Esophagus mucosa (tissue), 1 donor: ENCODE data around the gene LSAMP. TPM values are rescaled to one million over a fixed set of nuclear protein-coding genes. Genes with fewer than 3 reads are reported as not detected.

Experiments used
- ATAC-seq: fragments of 200-7000 bp; cut with Tn5 transposase; one replicate; pipeline ENCODE4 v1.9.1; 2020
- total RNA-seq: library from RNA; stranded (reverse); gene quantifications from one replicate; pipeline ENCODE4 v1.2.4, GENCODE V29; 2023
- donor health status: DM: yes; HTN: yes; CAD: no.

LSAMP gene
- total RNA-seq, 1 donor from 2014 or later: 0.28 TPM

- ATAC-seq: no peak
Observed at GRCh38 chr3:116350119-116350733, 95.1 kb downstream of the LSAMP start.

DNA sequence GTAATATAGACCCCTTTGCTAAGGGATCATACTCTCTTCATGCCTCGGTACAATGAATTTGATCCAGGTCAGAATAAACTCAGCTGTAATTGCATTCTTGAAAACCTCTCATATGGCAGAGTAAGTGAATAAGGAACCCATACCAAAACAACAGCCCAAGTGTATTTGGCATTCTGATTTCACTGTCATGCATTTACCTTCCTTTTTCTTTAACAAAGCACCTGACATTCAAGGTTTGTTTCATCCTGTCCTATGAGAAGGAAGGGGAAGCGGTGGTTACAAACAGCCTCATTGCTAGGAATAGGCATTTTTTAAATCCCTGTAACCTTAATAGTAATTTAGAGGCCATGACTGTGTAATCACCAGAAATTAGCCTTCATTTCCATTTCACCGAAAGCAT is 97.1 kb downstream of the LSAMP start:
- ATAC-seq: no peak

GRCh38 chr3:116342499-116342898 is 102.8 kb downstream of the LSAMP start:
- ATAC-seq: no peak

DNA sequence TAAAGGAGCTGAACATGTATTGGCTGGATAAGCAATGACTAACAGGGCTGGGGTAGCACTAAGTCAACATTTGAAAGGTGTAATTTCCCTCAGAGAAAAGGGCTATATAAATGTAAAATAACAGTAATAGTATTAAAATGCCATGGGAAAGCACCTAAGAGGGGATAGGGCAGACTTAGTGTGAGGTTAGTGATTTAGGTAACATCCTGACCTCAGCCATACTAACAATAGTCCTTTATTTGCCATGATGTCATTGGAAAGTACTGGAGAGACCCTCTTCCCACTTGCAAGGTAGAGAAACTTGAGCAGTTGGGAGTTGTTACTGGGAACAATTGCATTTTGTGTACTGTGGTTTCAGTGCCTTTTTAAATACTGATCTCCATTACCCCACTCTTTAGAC is 103.4 kb downstream of the LSAMP start:
- ATAC-seq: no peak

DNA sequence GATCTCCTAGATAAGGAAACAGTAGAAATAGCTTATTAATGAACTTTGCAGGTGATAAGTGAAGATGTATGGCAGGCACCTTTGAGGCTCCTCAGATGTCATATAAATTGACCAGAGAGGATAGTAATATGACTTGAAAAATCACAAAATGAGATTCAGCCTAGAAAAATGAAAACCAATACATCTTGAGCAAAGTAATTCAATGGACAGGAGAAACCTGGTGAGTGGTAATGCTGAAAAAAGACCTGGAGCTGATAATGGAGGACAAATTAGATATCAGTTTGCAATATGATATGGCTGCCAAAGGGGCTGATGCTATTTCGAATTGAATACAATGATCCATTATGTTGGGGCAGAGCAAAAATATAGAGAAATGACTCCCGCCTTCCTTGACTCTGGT is 103.9 kb downstream of the LSAMP start:
- no peak for ATAC-seq

- no peak for ATAC-seq
Observed at GRCh38 chr3:116340680-116341216, 104.5 kb downstream of the LSAMP start.

DNA sequence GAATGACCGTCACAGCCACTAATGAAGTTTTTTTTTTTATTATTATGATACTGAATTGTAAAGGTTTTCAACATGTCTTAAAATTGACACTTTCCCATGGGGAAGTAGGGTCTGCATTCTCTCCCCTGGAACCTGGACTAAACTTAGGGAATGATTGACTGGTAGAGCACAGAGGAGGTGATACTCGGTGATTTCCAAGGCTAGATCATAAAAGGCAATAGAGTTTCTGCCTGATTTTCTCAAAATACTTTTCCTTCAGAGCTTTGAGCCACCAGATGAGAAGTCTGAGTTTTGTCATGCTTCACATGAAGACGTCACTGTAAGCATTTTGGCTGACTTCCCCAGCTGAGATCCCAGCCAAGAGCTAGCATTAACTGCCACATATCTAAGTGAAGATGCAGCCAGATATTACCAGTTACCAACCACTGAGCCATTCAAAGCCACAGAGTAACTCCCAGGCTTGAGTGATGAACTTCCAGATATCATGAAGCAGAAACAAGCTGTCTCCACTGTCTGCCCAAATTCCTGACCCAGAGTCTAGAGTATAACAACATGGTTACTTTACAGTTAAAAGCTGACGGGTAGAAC is 105.8 kb downstream of the LSAMP start:
- ATAC-seq: no peak

DNA sequence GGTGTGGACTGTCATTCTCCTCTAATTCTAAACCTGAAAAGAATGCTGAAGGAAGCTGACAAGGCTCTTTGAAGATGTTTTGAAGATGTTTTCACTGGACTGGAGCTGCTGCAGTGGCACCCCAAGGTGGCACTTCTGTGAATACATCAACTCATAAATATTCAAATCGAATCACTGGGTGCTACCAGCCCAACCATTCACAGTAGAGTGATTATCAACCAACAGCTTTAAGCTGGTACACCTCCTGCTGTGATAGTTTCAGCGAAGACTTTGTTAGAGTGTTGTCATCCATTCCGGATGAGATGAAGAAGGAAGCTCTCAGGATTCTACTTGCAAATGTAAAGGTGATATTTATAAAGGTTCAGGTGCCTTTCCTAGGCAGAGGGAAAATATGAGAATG is 106.6 kb downstream of the LSAMP start:
- no peak for ATAC-seq

DNA sequence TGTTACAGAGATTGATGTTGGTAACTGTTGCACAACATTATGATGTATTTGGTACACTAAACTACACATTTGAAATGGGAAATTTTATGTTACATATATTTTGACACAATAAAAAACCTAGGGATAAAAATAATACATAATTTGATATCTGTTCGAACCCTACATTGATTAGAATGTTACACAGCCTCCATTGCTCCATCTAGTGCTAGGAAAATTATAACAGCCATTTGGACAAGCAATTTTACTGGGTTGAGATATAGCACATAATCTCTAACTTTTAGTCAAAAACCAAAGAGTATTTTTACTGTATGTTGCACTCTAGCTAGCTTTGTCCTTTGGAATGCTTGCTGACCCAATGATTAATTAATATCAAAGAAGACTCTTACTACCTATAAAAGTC is 108.1 kb downstream of the LSAMP start:
- no peak for ATAC-seq

GRCh38 chr3:116331380-116331779 is 113.9 kb downstream of the LSAMP start:
- no peak for ATAC-seq

GRCh38 chr3:116322750-116323375 is 122.4 kb downstream of the LSAMP start:
- no peak for ATAC-seq

DNA sequence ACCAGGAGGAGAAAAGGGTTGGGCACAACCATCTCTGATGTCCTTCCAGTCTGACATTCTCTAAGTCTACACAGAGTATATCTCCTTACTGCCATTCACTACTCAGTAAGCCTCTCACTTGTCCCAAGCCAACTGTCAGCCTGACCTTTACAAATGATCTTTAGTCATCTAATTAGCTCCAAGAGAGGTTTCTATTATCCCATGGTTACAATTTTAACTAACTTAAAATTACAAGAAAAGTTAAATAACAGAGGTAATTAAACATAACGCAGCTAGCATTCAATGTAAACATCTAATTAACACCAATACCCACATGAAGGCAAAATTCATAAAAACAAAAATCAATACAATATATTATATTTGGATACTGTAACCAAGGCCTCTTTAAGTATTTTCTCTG is 126.9 kb downstream of the LSAMP start:
- no peak for ATAC-seq

DNA sequence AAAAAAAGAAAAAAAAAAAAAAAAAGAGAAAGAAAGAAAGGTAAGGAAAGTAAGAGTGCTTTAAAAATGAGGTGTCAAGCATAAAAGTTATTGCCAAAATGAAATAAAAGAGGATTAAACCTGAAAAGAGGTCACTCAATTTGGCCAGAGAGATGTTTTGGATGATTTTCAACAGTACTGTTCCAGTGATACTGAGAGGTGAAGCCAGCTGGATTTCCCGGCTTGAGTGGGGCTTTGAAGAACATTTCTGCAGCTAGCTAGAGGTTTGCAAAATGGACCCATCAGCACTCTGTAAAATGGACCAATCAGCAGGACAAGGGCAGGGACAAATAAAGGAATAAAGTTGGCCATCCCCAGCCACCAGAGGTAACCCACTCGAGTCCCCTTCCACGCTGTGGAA is 128.5 kb downstream of the LSAMP start:
- no peak for ATAC-seq

GRCh38 chr3:116314476-116314875 is 130.8 kb downstream of the LSAMP start:
- ATAC-seq: no peak

DNA sequence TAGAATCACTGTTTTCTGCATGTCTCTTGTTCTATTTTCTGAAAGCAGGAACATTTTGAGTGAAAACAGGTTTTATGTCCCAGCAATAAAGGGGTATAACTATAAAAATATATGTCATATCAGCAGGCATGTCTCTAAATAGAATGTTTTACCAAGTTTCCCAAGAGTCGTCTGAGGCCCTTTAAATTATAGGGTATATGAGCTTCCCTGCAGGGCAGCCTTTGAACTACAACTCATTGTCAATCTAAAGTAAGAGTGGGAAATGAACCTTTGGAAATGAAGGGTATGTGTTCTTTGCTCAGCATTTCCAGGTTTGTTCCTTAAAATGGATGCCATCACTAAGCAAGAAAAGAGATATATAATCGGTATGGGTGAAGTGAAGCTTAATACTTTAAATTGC is 138.6 kb downstream of the LSAMP start:
- no peak for ATAC-seq

- no peak for ATAC-seq
Observed at GRCh38 chr3:116306149-116306548, 139.1 kb downstream of the LSAMP start.

DNA sequence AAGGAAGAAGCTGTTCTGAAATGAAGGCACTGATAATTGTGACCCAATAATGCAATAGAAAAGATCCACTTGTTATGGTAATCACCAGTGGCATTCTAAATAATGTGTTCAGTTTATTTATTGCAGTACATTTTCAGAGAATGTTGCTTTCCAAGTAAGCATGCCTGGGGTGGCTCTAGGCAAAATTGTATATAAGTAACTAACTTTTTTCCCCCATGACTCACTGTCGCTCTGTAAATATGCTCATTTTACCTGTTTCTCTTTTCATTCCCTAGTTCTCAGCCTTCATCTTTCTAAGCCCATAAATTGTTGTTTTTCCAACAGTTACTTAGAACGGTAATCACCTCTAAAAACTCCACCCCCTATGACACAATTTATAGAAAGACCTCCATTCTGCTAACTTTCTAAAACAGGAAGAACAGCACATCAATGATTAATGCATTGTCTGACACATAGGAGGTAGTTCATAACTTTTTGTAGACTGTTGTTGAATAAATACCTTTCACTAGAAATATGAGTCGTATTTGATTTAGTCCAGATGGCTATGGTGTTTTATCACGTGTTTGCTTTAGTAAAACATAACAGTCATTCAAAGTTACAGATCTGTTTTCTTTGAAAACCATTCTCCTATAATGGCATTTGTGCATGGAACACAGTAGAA is 143.1 kb downstream of the LSAMP start:
- no peak for ATAC-seq

DNA sequence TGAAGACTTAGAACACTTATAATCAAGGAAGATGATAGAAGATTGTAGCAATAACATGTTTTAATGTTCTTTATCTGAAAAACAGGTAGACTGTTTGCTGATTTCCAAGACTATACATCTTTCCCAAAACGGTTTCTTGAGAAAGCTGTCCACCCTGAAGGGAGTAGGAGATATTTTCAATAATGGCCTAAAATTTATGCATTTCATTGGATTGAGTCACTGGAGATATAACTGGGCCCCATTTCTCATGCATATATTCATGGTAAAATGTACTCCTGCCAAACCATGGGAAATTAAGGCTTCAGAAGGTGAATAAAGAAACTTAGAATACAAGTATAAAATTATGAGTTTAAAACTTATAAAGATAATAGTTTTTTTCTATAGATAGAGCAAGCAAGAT is 143.9 kb downstream of the LSAMP start:
- ATAC-seq: no peak

DNA sequence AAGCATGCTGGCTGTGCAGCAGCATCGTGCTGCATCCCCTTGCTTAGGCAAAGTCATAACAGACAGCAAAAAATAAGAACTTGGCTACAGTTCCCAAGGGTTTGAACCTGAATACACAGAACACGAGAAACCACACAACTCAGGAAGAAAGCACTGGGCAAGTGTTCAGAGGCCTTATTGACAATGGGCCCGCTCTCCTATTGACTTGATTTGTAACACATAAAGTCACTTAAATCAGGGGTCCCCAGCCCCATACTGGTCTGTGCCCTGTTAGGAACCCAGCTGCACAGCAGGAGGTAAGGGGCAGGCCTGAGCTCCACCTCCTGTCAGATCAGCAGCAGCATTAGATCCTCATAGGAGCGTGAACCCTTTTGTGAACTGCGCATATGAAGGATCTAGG is 145.1 kb downstream of the LSAMP start:
- no peak for ATAC-seq

DNA sequence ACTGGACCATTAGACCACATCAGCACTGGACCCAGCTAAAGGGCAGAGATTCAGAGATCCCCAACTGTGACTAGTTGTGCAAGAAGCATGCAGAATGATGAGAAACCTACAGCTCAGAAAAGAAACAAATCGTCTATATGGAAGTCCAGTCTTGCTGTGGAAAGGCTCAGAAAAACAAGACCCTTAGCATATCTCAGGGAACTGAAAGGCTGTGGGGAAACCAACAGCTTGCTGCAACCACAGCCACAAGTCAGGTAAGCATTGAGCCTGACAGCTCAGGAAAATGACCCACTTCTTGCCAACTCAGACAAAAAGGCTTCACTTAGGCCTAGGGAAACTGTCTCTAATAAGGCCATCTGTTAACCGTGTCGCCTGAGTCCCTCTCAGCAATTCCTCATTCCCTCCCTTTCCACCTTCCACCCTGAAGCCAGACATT is 145.6 kb downstream of the LSAMP start:
- ATAC-seq: no peak

DNA sequence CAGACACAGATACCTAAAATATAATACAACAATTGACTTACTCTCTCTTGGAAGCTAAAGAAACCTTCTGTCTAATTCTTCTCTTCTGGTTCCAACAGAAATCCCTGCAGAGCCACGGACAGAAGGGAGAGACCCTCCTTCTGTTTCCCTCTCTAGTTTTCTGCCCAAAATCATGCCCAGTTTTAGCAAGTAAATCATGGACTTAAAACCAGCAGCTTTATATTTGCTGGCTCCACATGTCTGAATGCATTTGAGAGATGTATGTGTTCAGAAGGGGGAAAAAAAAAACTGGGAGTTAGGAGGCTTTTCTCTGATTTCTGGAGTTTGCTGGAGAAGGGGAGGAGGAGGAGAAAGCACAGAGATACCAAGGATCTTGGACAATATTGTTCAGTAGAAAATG is 147.1 kb downstream of the LSAMP start:
- no peak for ATAC-seq

DNA sequence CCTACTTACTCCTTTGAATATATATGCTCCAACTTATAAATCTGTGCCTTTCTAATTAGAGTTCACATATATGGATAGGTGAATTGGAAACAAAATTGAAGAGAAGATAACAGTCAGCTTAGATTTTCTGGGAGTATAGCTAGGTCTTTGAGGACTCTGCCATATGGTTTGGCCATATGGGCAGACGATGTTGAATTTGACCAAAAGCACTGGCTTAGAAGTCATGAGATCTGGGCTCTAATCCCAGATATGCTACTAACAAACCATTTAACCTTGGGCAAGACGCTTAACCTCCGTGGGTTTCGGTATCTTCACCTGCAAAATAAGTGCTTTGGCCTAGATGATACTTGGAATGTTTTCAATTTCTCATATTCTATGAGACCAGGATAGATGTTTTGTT is 154.1 kb downstream of the LSAMP start:
- no peak for ATAC-seq

DNA sequence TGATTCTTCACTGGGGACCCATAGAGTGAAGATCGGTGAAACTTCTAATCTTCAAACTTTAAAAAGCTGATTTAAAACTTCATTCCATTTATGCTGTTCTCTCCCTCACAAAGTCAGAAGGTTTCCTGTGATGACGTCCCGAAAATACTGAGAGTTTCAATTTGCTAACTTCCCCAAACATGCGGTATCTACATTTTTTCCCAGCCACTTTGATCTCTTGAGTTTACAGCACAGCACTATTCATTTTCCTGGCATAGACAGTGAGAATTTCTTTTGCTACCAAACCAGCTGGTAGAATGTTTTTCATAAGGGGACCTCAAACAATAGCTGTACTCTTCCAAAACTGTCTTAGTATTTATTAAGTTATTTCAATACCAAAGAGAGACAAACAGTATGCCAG is 156.8 kb downstream of the LSAMP start:
- ATAC-seq: no peak
